ENCODE results near the gene SLC8A3. TPM values are rescaled to one million over a fixed set of nuclear protein-coding genes. Genes with fewer than 3 reads are reported as not detected.

The SLC8A3 gene
- total RNA-seq, 2 donors from 2014 or later, result 0.40 TPM

GRCh38 chr14:70086685-70087379 lies 101.9 kb downstream of the SLC8A3 start:
- TF ChIP-seq CTCF (IDR thresholded peaks at IDR 0.05), result peak; percentile 32
- H3K27me3 ChIP-seq, result no peaks in the 10 kb centered on the region
- no peaks in the 10 kb centered on the region for H3K9me3 ChIP-seq
- intact Hi-C loops (cut with DNase I), result loop anchor here (5.0 kb wide), 1 partner anchor 230 kb away; no protein-coding TSS in a partner anchor
- no peaks in the 10 kb centered on the region for H3K4me1 ChIP-seq
- DNase-seq, result peak; percentile 33
- no peak overlapping the region for H3K27ac ChIP-seq
- no peak overlapping the region for H3K9ac ChIP-seq (ENCODE audit: low read depth in 2 of 2, low read length in 2 of 2)
- no peaks in the 10 kb centered on the region for H3K36me3 ChIP-seq
- H3K4me3 ChIP-seq, result no peak overlapping the region

- TF ChIP-seq CTCF (IDR thresholded peaks at IDR 0.05), result no peak
Observed at GRCh38 chr14:70084226-70084625, 104.5 kb downstream of the SLC8A3 start.

GRCh38 chr14:70082394-70082793 lies 106.4 kb downstream of the SLC8A3 start:
- no peak overlapping the region for H3K9ac ChIP-seq (ENCODE audit: low read depth in 2 of 2, low read length in 2 of 2)
- no peaks in the 10 kb centered on the region for H3K27me3 ChIP-seq
- intact Hi-C loops (cut with DNase I), result no loop called here
- H3K36me3 ChIP-seq, result no peaks in the 10 kb centered on the region
- H3K9me3 ChIP-seq, result no peaks in the 10 kb centered on the region
- no peak overlapping the region for H3K27ac ChIP-seq
- DNase-seq, result no peak
- no peak for TF ChIP-seq CTCF (IDR thresholded peaks at IDR 0.05)
- H3K4me3 ChIP-seq, result no peak overlapping the region
- no peaks in the 10 kb centered on the region for H3K4me1 ChIP-seq

More at GRCh38 chr14:70084226-70084625, 104.5 kb downstream of the SLC8A3 start:
- Histone ChIP-seq H3K27ac (no peak overlapping the region), H3K27me3 (no peaks in the 10 kb centered on the region), H3K36me3 (no peaks in the 10 kb centered on the region), H3K9me3 (no peaks in the 10 kb centered on the region), H3K4me3 (no peak overlapping the region), H3K4me1 (no peaks in the 10 kb centered on the region), H3K9ac (ENCODE audit: low read depth in 2 of 2, low read length in 2 of 2) (no peak overlapping the region)
- no peak for DNase-seq
- intact Hi-C loops (cut with DNase I), result no loop called here

GRCh38 chr14:70080076-70080475 lies 108.7 kb downstream of the SLC8A3 start:
- Histone ChIP-seq H3K9me3 (no peaks in the 10 kb centered on the region), H3K36me3 (no peaks in the 10 kb centered on the region), H3K4me3 (no peak overlapping the region), H3K27me3 (no peaks in the 10 kb centered on the region), H3K4me1 (no peaks in the 10 kb centered on the region), H3K9ac (ENCODE audit: low read depth in 2 of 2, low read length in 2 of 2) (no peak overlapping the region), H3K27ac (no peak overlapping the region)
- TF ChIP-seq CTCF (IDR thresholded peaks at IDR 0.05), result no peak
- intact Hi-C loops (cut with DNase I), result no loop called here
- no peak for DNase-seq

- no peaks in the 10 kb centered on the region for H3K27me3 ChIP-seq
- intact Hi-C loops (cut with DNase I), result loop anchor here (5.0 kb wide), 1 partner anchor 36 kb away; no protein-coding TSS in a partner anchor
- no peak for TF ChIP-seq CTCF (IDR thresholded peaks at IDR 0.05)
Observed at GRCh38 chr14:70078329-70078728, 110.4 kb downstream of the SLC8A3 start.

More at GRCh38 chr14:70078329-70078728, 110.4 kb downstream of the SLC8A3 start:
- Histone ChIP-seq H3K4me1 (no peaks in the 10 kb centered on the region), H3K36me3 (no peaks in the 10 kb centered on the region), H3K9me3 (no peaks in the 10 kb centered on the region), H3K4me3 (no peak overlapping the region), H3K9ac (ENCODE audit: low read depth in 2 of 2, low read length in 2 of 2) (no peak overlapping the region), H3K27ac (no peak overlapping the region)
- DNase-seq, result no peak
